ENCODE results near the gene ASB15.

Gene ASB15

DNA sequence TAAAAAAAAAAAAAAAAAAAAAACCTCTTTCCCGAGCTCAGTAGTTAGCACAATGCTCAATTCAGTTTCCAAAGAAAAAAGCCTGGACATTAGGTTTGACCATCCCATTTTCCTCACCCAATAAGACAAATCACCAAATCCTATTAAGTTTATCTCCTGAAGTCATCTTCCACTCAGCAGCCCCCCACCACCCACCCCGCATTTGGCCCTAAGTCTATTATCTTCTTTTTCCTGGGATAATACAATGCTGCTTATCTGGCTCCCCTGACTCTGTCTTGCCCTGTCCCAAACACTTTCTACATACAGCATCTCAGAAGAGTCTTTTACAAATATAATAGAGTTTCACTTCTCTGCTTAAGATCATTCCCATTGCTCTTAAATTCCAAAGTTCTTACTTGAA is 36.3 kb downstream of the ASB15 start:
- DNase-seq: no peak

DNA sequence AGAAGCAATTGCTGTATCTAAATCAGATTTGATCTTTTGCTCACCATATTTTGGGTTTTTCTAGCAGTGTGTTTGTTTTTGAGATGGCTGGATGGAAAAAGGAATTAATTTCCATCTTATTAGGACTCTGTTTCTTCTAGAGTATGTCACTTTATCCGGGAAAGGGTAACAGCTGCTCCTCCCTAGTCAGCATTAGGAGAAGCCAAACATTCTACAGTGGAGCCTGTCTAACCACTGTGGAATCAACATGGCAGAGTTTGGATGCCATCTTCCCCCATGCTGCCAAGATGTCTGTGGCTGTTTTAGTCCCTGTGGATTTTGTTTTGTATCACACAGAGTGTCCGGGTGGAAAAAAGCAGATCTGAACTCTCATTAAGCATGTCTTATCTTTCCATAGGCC is 38.0 kb downstream of the ASB15 start:
- no peak for DNase-seq

DNA sequence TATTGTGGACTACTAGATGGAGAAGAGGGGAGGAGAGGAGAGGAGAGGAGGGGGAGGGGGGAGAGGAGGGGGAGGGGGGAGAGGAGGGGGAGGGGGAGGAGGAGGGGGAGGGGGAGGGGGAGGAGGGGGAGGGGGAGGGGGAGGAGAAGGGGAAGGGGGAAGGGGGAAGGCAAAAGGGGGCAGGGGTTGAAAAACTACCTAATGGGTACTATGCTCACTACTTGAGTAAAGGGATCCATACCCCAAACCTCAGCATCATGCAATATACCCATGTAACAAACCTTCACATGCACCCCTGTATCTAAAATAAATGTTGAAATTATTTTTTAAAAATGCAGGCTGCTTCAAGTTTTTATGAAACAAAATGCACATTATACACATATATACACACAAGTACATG is 39.0 kb downstream of the ASB15 start:
- no peak for DNase-seq

DNA sequence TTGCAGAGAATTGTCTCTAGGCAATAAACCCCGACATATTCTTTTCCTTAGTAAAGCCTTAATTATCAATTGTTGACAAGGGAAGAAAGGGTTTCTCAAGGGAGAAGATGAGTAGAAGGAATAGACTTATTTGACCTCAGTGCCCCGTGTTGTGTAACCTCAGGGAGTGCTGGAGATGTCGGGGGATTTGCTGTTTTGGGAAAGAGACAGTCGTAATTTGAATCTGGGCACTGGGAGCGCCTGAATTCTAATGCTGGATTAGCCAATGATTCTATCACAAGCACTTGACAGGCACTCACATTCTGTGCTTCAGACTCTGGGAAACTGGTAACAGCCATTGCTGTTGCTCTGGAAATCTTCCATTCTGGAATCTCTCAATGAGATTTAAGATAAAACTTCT is 40.3 kb downstream of the ASB15 start:
- DNase-seq: no peak

DNA sequence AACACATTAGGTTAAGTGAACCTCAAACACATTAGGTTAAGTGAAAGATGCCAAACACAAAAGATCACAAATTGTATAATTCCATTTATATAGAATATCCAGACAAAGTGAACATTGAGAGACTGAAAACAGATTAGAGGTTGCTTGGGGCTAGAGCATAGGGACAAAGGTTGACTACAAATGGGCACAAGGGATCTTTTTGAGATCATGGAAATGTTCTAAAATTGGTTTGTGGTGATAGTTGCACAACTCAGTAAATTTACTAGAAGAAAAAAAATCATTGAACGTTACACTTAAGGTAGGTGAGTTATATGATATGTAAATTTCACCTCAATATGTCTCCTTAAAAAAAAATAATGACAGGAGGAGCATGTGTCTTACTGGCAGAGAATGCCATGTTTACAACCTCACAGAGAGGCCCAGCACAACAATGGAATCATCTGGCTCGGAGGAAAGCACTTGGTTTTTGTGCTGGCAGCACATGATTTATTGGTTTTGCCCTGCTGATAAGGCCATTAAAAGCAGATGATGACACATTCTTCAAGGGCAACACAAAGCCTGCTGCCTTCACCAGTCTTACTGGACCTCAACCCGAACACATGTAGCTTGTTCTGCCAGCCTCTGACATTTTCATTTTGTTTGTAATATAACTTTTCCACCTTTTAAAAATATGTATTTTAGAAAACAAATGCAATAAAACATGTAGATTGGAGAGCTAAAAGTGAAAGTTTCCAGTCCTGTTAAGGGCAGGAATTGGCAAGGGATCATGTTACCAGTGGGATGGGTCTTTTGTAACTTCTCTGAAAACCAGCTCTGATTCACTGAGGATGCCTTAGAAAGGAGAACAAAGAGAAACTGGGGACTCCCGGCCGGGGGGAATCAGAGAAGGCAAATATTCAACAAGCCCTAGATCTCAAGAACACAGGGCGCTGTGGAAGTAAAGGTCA is 42.1 kb downstream of the ASB15 start:
- no peak for DNase-seq

DNA sequence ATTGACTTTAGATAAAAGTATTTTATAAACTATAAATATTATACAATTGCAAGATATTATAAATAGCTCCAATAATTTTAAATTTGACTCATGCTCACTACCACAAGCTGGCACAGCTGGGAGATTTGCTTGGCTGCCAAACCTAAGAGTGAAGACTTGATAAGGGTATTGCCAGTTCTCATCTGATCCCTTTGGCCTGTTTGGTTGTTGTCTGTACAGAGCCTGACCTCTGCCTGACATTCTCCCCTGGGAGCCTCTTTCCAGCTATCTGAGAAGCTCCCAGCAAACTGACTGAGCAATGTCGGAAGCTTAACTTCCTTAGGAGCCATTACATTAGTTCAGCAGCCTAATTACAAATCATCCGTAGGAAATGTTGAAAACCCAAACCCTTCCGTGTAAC is 43.9 kb downstream of the ASB15 start:
- no peak for DNase-seq

DNA sequence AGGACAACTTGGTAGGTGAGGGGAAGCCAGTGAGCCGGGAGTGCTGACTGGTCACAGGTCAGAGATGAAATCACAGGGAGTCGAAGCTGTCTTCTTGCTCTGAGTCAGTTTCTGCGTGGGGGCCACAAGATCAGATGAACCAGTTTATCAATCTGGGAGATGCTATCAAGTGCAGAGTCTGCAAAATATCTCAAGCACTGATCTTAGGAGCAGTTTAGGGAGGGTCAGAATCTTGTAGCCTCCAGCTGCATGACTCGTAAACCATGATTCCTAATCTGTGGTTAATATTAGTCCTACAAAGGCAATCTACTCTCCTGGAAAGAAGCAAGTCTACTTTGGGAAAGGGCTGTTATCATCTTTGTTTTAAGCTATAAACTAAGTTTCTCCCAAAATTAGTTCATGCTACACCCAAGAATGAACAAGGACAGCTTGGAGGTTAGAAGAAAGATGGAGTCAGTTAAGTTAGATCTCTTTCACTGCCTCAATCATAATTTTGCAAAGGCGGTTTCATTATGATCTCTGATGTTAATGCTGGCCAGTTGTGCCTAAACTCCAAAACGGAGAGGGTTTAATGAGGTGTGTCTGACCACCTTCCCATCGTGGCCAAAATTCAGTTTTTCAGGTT is 45.6 kb downstream of the ASB15 start:
- no peak for DNase-seq

DNA sequence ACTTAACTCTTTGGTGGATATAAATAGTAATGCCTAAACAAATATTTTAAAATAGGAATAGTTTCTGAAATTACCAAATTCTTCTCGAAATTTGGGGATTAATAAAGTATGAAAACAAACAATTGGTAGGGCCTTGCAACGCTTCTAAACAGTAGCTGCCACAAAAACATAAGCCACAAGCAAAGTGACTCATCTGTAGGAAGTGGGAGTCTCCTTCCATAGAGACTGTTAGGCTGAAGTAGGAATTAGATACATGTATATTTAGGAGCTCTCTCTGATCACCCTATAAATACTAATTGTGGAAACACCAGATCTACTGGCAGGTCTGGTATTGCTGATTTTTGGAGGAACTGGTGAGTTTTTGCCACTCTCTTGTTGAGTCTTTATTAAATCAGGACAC is 48.3 kb downstream of the ASB15 start:
- DNase-seq: no peak

DNA sequence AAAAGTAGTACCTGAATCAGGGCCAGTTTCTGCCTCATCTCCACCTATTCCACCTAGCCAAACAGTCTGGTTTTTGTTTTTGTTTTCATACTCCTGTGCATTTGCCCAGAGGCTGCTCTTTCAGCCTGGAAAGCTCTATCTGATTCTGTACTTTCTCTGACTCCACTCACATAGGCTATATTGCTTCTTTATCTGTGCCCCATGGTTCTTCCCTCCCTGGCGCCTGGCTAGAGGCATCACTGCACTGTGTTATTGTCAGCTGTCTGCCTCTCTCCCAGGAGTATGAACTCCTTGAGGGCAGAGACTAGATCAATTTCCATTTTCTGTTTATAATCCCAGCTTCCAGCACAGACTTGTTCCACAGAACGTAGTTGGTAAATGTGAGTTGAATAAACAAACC is 49.0 kb downstream of the ASB15 start:
- no peak for DNase-seq

DNA sequence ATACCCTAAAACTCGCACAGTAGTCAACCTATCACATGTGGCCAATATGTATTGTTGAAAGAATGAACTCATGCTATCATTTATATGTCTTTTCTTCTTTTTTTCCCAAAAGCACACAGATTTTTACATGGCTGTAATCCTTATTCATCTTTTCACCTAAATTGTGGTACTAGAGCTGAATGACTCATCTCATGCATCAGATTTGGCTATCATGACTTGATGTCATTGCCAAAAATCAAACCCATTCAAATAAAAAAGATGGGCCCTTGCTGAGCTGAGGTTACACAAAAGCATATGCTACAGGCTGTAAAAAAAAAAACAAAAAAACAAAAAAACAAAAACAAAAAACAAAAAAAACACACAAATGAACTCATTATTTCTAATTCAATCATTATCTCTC is 50.8 kb downstream of the ASB15 start:
- DNase-seq: no peak

DNA sequence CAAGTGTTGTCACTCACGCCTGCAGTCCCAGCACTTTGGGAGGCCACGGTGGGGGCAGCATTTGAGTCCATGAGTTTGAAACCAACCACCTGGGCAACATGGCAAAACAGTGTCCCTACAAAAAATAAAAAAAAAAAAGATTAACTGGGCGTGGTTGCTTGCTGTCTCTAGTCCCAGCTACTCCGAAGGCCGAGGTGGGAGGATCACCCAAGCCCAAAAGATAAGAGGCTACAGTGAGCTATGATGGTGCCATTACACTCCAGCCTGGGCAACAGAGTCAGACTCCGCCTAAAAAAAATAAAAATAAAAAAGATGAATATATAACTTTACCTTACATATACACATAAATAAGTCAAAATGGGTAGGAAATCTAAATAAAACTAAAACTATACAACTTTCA is 51.5 kb downstream of the ASB15 start:
- DNase-seq: no peak

DNA sequence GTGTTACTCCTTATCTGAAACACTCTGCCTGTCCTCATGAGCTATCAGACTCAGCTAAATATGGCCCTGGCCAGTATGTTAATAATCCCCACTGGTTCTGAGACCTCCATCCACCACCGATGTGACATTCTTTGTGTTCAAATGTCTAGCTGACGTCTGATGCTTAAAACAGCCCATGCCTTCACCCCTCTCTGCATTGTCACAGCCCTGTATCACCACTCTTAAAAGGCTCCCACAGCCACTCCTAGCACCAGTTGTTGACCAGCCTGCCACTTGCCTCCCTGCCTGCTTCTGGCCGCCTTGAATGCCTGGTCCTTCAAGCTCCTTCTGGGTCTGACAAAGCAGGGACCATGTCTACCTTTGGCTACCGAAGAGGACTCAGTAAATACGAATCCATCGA is 54.0 kb downstream of the ASB15 start, which contains the start of gene LMOD2:
LMOD2 (plus strand) TSS at position 253 of the 400 bp plus-strand sequence; CDS start at position 351, 98 bp downstream.
- DNase-seq: no peak

DNA sequence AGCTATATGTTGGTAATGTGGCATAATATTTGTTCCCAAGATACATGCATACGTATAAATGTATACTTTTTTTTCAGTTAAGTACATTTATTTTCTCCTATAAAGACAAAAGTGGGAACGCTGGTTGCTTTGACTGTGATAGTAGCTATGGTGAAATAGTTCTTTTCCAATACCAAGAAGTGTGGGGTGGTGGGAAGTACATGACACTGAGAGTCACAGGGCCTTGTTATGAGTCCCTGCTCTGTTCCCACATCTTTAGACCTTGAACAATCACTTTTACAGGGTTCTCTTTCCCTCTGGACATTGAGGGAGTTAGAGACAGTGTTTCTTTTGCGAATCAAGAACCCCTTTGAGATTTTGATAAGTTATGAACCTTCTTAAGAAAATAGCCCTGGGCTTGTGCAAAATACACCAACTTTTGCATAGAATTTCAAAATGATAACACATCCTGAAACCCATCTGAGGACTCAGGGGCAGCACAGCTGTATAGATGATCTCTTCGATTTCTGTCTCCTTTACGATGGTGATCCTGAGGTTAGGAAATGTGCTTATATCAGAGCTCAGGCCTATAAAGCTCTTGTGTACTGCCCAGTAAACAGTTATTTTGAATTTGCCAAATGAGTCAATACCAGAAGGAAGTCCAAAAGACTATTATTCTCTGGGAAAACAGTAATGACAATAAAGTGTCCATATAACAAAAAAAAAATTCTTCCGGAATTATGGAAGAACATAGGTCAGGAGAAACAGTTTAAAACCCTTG is 55.1 kb downstream of the ASB15 start:
- DNase-seq: no peak

DNA sequence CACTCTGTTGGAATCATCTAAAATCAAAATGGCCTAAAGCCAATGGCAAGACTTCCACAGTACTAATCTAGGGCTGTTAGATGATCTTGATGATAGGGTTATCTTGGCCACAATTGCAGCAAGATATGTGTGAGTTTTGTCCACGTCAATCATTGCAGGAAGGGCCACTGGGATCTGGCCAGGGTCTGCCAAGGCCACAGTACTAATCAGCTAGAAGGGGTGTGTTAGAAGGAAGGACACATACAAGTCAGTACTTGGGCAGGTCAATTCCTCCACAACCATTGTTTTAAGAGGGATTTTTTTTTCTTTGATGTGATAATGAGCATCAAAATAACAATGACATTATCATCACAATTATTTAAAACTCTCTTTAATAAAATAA is 55.7 kb downstream of the ASB15 start:
- no peak for DNase-seq

DNA sequence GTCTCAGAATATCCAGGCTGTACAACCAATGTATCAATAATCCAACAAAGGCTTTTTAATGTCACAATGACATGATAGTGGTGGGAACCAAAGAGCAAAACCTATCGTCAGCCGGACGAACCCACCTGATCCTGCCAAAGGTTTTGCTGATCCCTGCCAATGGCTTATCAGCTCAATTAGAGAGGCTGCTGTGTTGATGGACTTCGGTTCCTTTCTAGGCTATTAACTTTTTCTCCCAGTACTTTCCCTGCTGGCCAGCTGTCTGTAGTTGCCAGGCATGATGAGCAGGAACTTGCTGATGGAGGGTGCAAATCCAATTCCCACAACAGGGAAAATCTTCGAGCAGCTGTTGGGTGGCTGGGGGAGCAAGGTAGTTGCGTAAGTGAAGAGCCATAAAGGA is 56.4 kb downstream of the ASB15 start:
- no peak for DNase-seq

DNA sequence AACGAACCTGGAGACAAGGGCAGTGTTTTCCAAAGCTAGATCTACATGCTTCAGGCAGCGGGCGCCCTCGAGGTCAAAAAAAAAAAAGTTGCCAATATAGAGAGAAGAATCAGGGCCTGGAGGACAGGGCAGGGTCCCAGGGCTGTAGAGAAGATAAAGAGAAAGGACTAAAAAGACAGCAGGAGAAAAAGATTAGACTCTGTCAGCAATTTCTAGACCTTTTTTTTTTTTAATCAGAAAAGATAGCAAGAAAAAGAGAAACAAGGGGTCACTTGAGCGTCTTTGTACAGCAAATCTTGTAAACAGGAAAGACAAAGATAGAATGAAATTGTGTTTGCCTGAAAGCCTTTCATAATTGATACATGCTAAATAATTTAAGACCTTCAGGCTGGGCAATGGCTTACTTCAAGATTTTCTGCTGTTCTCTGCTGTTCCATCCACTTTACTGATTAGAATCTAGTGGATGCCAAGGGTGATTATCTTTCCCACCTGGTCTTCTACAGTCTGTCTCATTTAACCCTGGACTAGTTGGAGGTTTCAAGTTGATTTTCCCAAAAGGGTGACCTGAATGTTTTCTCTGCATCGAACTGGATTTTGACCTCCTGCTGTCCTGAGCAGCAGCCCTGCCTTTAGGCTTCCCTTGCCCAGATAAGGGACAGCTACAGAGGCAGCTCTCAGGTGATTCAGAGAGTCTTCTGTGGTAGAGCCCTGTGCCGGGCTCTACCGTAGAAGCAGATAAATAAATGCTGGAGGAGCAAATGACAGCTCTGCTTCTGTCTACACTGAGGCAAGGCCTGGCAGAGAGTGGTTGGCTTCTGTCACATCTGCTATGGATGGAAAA is 59.1 kb downstream of the ASB15 start:
- DNase-seq: no peak

DNA sequence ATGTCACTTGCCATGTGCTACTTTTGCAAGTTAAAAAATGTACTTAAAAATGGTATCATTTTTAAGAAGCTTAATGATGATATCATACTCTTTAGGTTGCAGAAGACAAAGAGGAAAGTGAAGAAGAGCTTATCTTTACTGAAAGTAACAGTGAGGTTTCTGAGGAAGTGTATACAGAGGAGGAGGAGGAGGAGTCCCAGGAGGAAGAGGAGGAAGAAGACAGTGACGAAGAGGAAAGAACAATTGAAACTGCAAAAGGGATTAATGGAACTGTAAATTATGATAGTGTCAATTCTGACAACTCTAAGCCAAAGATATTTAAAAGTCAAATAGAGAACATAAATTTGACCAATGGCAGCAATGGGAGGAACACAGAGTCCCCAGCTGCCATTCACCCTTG is 60.1 kb downstream of the ASB15 start:
- DNase-seq: no peak

DNA sequence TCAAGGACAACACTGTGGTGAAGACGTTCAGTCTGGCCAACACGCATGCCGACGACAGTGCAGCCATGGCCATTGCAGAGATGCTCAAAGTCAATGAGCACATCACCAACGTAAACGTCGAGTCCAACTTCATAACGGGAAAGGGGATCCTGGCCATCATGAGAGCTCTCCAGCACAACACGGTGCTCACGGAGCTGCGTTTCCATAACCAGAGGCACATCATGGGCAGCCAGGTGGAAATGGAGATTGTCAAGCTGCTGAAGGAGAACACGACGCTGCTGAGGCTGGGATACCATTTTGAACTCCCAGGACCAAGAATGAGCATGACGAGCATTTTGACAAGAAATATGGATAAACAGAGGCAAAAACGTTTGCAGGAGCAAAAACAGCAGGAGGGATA is 60.7 kb downstream of the ASB15 start:
- no peak for DNase-seq

DNA sequence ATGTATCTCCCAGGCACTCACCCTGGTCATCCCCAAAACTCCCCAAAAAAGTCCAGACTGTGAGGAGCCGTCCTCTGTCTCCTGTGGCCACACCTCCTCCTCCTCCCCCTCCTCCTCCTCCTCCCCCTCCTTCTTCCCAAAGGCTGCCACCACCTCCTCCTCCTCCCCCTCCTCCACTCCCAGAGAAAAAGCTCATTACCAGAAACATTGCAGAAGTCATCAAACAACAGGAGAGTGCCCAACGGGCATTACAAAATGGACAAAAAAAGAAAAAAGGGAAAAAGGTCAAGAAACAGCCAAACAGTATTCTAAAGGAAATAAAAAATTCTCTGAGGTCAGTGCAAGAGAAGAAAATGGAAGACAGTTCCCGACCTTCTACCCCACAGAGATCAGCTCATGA is 61.1 kb downstream of the ASB15 start:
- DNase-seq: no peak

DNA sequence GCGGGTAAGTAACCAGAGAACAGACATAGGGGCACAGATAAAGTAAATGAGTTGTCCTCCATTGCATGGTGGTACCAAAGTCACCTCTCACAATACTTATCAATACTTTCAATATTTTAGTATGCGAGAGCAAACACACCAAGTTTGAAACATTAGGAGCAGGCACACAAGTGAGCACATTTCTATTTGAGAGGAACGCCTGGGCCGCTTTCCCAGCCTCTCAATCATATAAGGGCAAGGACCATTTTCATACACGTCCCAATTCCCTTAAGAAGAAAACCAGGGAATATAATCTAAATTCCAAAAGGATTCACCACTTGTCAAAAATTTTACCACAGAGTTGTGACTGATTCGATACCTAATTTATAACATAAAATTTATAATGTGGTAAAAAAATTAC is 61.6 kb downstream of the ASB15 start:
- no peak for DNase-seq

DNA sequence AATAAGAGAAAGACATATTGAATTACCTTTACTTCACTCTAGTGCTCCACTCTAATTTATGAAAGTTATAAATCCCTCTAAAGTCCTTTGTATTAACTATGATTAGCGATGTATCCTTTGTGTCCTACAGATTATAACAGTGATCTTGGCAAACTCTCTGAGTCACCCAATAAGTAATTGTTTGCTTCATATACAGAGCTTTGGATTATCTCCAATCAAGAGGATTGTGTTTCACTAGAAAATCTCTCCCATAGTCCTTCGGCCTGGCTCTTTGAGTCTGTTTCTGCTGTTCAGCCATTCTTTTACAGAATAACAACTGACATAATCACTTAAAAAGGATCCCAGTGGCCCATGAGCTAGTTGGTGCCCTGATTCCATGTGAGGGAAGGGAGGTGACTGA is 63.5 kb downstream of the ASB15 start:
- DNase-seq: no peak

DNA sequence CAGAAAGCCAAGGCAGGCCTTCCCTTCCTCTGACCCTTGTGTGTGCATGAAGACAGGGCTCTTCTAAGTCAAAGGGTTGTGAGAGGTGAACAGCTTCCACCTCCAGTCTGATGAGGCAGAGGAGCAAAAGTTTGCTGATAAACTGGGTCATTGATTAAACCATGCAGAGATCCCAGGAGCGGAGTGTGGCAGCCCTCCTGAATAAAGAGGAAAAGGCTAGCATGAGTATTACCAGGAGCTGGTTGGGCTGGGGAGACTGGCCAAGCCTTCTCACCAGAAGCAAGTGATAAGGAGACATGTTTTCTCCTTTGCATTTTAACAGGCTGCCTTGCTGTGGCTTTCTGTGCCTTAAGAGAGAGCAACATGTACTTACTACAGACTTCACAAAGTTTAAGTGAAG is 64.3 kb downstream of the ASB15 start:
- DNase-seq: no peak

DNA sequence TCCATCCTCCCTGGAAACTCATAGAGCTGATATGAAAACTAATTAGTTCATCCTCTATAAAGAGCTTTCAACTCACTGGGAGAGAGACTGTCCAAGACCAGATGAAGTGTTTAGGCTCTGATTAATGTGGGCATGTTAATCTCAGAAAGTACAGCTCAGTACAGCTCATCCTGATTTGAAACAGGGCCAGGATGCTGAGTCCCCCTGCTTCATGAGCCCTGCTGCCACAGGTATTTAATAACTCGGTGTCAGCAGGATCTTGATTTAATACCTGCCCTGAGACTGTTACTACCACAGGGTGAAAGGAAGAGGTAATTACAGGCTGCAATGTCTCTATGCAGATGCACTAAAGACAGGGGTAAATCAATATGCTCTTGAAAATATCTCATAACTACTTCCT is 64.9 kb downstream of the ASB15 start:
- DNase-seq: no peak
